Duodenal mucosa (tissue), 2 donors: Measurements from ENCODE around the gene NDFIP2.
"Not testable (repeated sequence)": the region's sequence is repeated elsewhere in the genome, so short reads cannot be mapped to it uniquely, and the experiment has no call there.

Experiments
- H3K27ac ChIP-seq: one replicate; pipeline ENCODE4 v1.7.0; 2013; ENCODE audit warnings: low read depth, low read length
- H3K27me3 ChIP-seq, 2 donors: one replicate each; pipeline ENCODE4 v1.7.0; 2013; ENCODE audit warnings: low read length in 2 of 2, control low read depth in 1 of 2; ENCODE audit not compliant: insufficient read depth in 2 of 2, control insufficient read depth in 1 of 2
- H3K36me3 ChIP-seq, 2 donors: one replicate each; pipeline ENCODE4 v1.7.0; 2013; ENCODE audit warnings: low read length in 2 of 2, control low read depth in 1 of 2; ENCODE audit not compliant: insufficient read depth in 2 of 2, control insufficient read depth in 1 of 2
- H3K4me1 ChIP-seq, 2 donors: one replicate each; pipeline ENCODE4 v1.7.0; 2013; ENCODE audit warnings: low read length in 2 of 2, control low read depth in 1 of 2; ENCODE audit not compliant: insufficient read depth in 2 of 2, control insufficient read depth in 1 of 2
- H3K4me3 ChIP-seq, 2 donors: one replicate each; pipeline ENCODE4 v1.7.0; 2013; ENCODE audit warnings: low read length in 2 of 2, low read depth in 1 of 2
- H3K9ac ChIP-seq, 2 donors: one replicate each; pipeline ENCODE4 v1.7.0; 2013; ENCODE audit warnings: low read length in 2 of 2, low read depth in 1 of 2
- H3K9me3 ChIP-seq, 2 donors: one replicate each; pipeline ENCODE4 v1.7.0; 2013; ENCODE audit warnings: low read length in 2 of 2, control low read depth in 1 of 2; ENCODE audit not compliant: control insufficient read depth in 1 of 2

The NDFIP2 gene

DNA sequence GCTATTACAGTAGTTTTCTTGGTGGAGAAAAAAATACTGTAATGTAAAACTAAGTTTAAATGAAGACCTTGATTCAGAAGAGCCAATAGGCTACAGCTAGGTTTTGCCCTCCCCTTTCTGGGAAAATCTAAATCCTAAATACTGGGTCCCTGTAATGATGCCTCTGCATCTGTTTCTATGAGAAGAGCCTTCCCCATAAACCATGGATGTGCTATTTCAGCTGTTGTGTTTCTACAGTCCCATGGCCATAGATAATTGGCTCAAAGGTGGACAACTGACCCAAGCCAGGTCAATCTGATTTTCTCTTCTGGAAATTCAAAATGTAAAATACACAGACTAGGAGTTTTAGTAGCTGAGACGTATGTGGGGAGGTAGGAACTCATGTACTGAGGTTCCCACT is 101.9 kb downstream of the NDFIP2 start:
- Histone ChIP-seq H3K9ac (no peak overlapping the region), H3K9me3 (peaks cover 7 to 10% of the 10 kb centered on the region in 2 donors), H3K27ac (no peak overlapping the region), H3K36me3 (no peaks in the 10 kb centered on the region), H3K4me1 (no peaks in the 10 kb centered on the region), H3K4me3 (no peak overlapping the region), H3K27me3 (no peaks in the 10 kb centered on the region)

GRCh38 chr13:79585033-79585432 is 104.1 kb downstream of the NDFIP2 start:
- H3K36me3 ChIP-seq, result no peaks in the 10 kb centered on the region
- no peak overlapping the region for H3K27ac ChIP-seq
- peaks cover 7 to 10% of the 10 kb centered on the region in 2 donors for H3K9me3 ChIP-seq
- H3K4me1 ChIP-seq, result no peaks in the 10 kb centered on the region
- no peak overlapping the region for H3K9ac ChIP-seq
- H3K27me3 ChIP-seq, result no peaks in the 10 kb centered on the region
- H3K4me3 ChIP-seq, result no peak overlapping the region

DNA sequence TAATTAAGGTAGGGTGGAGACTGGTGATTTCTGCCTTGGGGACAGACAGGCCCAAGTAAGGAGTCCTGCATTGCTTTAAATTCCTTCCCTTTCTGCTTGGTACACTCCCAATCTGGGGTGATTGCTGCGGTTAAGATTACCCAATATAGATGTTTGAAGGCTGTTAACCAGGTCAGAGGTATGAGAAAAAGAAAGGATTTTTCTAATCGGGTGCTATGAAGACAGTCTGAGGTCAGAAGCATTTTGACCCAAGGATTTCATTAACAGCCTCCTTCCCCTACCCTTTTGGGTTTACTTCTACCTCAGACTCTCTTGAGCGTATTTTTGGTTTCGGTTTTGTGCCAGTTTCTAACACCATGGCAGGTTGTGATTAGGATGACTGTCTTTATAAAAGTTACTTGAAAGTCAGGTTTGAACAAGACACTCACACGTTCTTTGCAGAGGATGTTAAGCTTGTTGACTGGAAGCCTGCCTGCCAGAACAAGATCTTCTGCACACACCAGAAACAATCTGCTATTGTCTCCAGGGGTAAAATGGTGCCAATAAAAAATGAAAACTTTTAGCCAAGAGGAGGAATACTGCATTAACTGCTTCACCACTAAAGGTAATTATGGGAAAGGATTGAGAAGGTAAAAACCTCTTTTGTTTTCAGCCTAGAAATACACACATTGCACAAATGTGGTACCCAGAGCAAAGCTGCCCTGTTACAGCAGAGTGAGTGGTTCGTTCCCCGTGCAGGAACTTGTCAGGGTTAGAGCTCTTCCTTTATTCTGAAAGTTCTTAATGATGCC is 108.8 kb downstream of the NDFIP2 start:
- H3K27ac ChIP-seq, result no peak overlapping the region
- no peak overlapping the region for H3K4me3 ChIP-seq
- H3K36me3 ChIP-seq, result no peaks in the 10 kb centered on the region
- peaks cover 3% of the 10 kb centered on the region in 2 donors for H3K9me3 ChIP-seq
- H3K4me1 ChIP-seq, result no peaks in the 10 kb centered on the region
- no peak overlapping the region for H3K9ac ChIP-seq
- H3K27me3 ChIP-seq, result no peaks in the 10 kb centered on the region

GRCh38 chr13:79590394-79590676 is 109.4 kb downstream of the NDFIP2 start:
- Histone ChIP-seq H3K4me1 (no peaks in the 10 kb centered on the region), H3K4me3 (no peak overlapping the region), H3K27me3 (no peaks in the 10 kb centered on the region), H3K9ac (no peak overlapping the region), H3K9me3 (no peaks in the 10 kb centered on the region), H3K36me3 (no peaks in the 10 kb centered on the region), H3K27ac (no peak overlapping the region)

DNA sequence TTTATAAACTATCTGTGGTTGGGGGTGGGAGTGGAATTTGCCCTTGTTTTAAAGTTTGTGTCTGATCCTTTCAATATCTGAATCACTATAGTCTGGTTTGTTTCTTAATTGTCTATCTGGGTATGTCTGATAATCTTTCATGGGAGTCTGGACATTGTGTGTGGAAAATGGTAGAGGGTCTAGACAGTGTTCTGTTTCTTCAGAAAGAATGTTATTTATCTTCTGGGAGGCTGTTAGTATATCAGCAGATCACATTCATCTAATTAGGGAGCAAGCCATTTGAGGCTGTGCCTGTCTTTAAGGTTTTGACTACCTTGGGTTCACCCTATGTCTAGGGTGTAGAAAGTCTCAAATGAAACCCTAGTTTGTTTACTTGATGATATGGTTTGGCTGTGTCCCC is 110.5 kb downstream of the NDFIP2 start:
- H3K4me3 ChIP-seq, result no peak overlapping the region
- no peaks in the 10 kb centered on the region for H3K4me1 ChIP-seq
- H3K36me3 ChIP-seq, result no peaks in the 10 kb centered on the region
- H3K27me3 ChIP-seq, result no peaks in the 10 kb centered on the region
- H3K9ac ChIP-seq, result no peak overlapping the region
- H3K27ac ChIP-seq, result no peak overlapping the region
- H3K9me3 ChIP-seq, result no peaks in the 10 kb centered on the region

DNA sequence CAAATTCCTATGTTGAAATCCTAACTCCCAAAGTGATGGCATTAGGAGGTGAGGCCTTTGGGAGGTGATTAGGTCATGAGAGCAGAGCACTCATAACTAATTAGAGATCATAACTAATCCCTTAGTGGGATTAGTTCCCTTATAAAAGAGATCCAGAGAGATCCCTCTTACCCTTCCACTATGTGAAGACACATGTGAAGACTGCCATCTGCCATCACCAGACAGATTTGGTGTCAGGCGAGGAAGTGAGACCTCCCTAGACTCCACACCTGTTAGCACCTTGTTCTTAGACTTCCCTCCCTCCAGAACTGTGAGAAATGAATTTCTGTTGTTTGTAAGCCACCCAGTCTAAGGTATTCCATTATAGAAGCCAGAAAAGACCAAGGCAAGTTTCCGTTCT is 112.2 kb downstream of the NDFIP2 start:
- Histone ChIP-seq H3K36me3 (no peaks in the 10 kb centered on the region), H3K9ac (no peak overlapping the region), H3K9me3 (no peaks in the 10 kb centered on the region), H3K4me1 (no peaks in the 10 kb centered on the region), H3K4me3 (no peak overlapping the region), H3K27ac (no peak overlapping the region), H3K27me3 (no peaks in the 10 kb centered on the region)

GRCh38 chr13:79593641-79594275 is 112.8 kb downstream of the NDFIP2 start:
- H3K9me3 ChIP-seq, result no peaks in the 10 kb centered on the region
- H3K27ac ChIP-seq, result no peak overlapping the region
- H3K4me3 ChIP-seq, result no peak overlapping the region
- H3K4me1 ChIP-seq, result no peaks in the 10 kb centered on the region
- no peak overlapping the region for H3K9ac ChIP-seq
- H3K36me3 ChIP-seq, result no peaks in the 10 kb centered on the region
- H3K27me3 ChIP-seq, result no peaks in the 10 kb centered on the region

DNA sequence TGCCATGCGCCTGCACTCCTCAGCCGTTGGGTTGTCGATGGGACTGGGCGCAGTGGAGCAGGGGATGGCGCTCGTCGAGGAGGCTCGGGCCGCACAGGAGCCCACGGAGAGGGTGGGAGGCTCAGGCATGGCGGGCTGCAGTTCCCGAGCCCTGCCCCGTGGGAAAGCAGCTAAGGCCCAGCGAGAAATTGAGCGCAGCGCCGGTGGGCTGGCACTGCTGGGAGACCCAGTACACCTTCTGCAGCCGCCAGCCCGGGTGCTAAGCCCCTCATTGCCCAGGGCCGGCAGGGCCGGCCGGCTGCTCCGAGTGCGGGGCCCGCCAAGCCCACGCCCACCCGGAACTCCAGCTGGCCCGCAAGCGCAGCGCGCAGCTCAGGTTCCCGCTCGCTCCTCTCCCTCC is 119.2 kb downstream of the NDFIP2 start:
- H3K27ac ChIP-seq, H3K36me3 ChIP-seq, H3K9me3 ChIP-seq, H3K27me3 ChIP-seq, H3K9ac ChIP-seq, H3K4me1 ChIP-seq, H3K4me3 ChIP-seq: not testable (repeated sequence)

- no peaks in the 10 kb centered on the region for H3K4me1 ChIP-seq
- no peak overlapping the region for H3K4me3 ChIP-seq
- H3K27me3 ChIP-seq, result no peaks in the 10 kb centered on the region
- H3K27ac ChIP-seq, result no peak overlapping the region
- H3K9me3 ChIP-seq, result peaks cover 0 to 3% of the 10 kb centered on the region in 2 donors
- H3K36me3 ChIP-seq, result no peaks in the 10 kb centered on the region
- H3K9ac ChIP-seq, result no peak overlapping the region
These were observed 122.0 kb downstream of the NDFIP2 start for GRCh38 chr13:79602936-79603335.

GRCh38 chr13:79604752-79605151 is 123.8 kb downstream of the NDFIP2 start:
- Histone ChIP-seq H3K9me3 (peaks cover 0 to 3% of the 10 kb centered on the region in 2 donors), H3K9ac (no peak overlapping the region)

More at GRCh38 chr13:79604752-79605151, 123.8 kb downstream of the NDFIP2 start:
- Histone ChIP-seq H3K27me3 (no peaks in the 10 kb centered on the region), H3K36me3 (no peaks in the 10 kb centered on the region), H3K27ac (no peak overlapping the region), H3K4me1 (no peaks in the 10 kb centered on the region), H3K4me3 (no peak overlapping the region)
